ENCODE data around the gene ALDH1L1.
A peak's percentile ranks its signal among the peaks of the same experiment; 100 is the strongest.

ALDH1L1 gene

GRCh38 chr3:126158016-126158911 is 22.1 kb downstream of the ALDH1L1 start:
- no peak for DNase-seq (ENCODE audit: extremely low spot score)
- POLR2A ChIA-PET, result no interaction called here
- TF ChIP-seq BHLHE40 (IDR thresholded peaks at IDR 0.05; ENCODE audit: borderline replicate concordance), result no peak
- TF ChIP-seq CTBP1 (IDR thresholded peaks at IDR 0.05; ENCODE audit: borderline replicate concordance), result no peak
- TF ChIP-seq FOXM1 (IDR thresholded peaks at IDR 0.05; ENCODE audit: borderline replicate concordance), result no peak
- no peak for TF ChIP-seq TARDBP (IDR thresholded peaks at IDR 0.05)
- TF ChIP-seq LEF1 (IDR thresholded peaks at IDR 0.05; ENCODE audit: borderline replicate concordance), result no peak
- TF ChIP-seq FOXA1 (IDR thresholded peaks at IDR 0.05), result no peak
- TF ChIP-seq, protein P1, sequence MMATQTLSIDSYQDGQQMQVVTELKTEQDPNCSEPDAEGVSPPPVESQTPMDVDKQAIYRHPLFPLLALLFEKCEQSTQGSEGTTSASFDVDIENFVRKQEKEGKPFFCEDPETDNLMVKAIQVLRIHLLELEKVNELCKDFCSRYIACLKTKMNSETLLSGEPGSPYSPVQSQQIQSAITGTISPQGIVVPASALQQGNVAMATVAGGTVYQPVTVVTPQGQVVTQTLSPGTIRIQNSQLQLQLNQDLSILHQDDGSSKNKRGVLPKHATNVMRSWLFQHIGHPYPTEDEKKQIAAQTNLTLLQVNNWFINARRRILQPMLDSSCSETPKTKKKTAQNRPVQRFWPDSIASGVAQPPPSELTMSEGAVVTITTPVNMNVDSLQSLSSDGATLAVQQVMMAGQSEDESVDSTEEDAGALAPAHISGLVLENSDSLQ (IDR thresholded peaks at IDR 0.05), result no peak
- TF ChIP-seq FOXK2 (IDR thresholded peaks at IDR 0.05), result no peak
- no peak for TF ChIP-seq NFRKB (IDR thresholded peaks at IDR 0.05)
- no peak for TF ChIP-seq ELF4 (IDR thresholded peaks at IDR 0.05)
- no peak for TF ChIP-seq L3MBTL2 (conservative IDR thresholded peaks at IDR 0.05)
- TF ChIP-seq SP1 (IDR thresholded peaks at IDR 0.05), result no peak
- TF ChIP-seq ARNT (IDR thresholded peaks at IDR 0.05), result no peak
- TF ChIP-seq SUZ12 (IDR thresholded peaks at IDR 0.05), result no peak
- TF ChIP-seq ZNF384 (IDR thresholded peaks at IDR 0.05), result no peak
- TF ChIP-seq HDGF (IDR thresholded peaks at IDR 0.05; ENCODE audit: borderline replicate concordance), result no peak
- CTCF ChIA-PET, result no interaction called here

DNA sequence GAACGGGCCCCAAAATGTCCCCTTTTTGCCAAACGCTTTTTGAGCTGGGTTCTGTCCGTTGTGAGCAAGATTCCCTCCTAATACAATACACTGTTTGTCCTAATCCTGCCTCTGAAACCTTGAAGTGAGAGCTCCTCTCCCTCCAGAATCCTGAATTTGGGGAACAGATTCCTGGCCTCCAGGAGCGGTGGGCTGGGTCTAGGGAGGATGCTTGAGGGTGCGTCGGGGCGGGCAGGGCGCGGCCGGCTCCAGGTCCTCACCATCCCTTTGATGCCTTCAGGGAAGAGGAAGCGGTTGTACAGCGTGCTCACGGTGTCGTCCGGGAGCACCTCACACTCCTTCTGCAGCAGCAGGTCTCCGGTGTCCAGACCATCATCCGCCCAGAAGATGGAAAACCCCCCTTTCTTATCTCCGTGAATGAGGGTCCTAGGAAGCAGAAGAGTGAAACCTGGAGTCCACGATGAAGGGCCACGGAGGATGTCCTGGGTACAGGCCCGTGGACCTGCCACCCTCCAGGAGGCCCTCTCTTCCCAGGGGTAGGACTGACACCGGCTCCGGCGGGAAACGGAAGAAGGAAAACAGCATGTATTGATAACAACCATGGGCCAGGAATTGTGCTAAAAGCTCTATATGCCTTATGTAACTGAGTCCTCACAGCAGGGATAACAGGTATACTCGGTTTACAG is 23.2 kb downstream of the ALDH1L1 start:
- no peak for DNase-seq (ENCODE audit: extremely low spot score)
- POLR2A ChIA-PET, result no interaction called here
- CTCF ChIA-PET, result no interaction called here
- TF ChIP-seq LEF1 (IDR thresholded peaks at IDR 0.05; ENCODE audit: borderline replicate concordance), result no peak

DNA sequence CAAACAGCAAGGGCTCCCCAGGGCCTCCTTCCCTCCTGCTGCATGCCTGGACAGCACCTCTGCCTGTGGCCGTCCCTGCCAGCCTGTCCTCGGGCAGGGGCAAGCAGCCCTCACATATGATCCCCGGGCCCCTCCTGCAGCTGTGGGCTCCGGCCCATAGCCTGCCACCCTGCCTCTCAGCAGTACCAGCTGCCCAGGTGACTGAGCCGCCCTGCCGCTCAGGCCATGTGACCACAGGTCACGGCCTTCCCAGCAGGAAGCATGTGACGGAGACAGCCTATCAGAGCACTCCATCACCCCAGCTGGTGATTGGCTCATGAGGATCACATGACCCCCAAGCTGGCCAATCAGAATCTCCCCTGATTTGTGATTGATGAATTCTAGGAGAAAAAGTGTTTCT is 23.9 kb downstream of the ALDH1L1 start:
- POLR2A ChIA-PET, result no interaction called here
- CTCF ChIA-PET, result no interaction called here
- TF ChIP-seq FOXM1 (IDR thresholded peaks at IDR 0.05; ENCODE audit: borderline replicate concordance) (no peak), ARNT (IDR thresholded peaks at IDR 0.05) (no peak), LEF1 (IDR thresholded peaks at IDR 0.05; ENCODE audit: borderline replicate concordance) (no peak), SUZ12 (IDR thresholded peaks at IDR 0.05) (no peak), NFRKB (IDR thresholded peaks at IDR 0.05) (no peak), ZNF384 (IDR thresholded peaks at IDR 0.05) (no peak), CTBP1 (IDR thresholded peaks at IDR 0.05; ENCODE audit: borderline replicate concordance) (no peak)
- DNase-seq (ENCODE audit: extremely low spot score), result peak; percentile 8

DNA sequence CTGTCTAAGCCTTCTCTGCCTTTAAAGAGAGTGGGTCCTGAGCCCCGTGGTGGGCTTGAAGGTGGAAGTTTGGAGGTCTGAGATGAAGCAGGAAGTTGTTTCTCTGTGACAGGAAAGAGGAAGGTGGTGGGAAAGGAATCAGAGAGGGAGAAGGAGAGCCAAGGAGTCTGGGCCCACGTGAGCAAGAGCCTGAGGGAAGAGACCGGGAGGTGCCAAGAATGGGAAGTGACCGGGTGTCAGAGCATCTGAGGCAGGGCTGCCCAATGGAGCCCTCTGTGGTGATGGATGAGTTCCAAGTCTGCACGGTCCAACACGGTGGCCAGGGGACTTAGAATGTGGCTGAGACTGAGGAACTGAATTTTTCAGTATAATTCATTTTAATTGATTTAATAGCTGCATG is 24.6 kb downstream of the ALDH1L1 start:
- CTCF ChIA-PET, result no interaction called here
- DNase-seq (ENCODE audit: extremely low spot score), result no peak

GRCh38 chr3:126155280-126155640 is 25.1 kb downstream of the ALDH1L1 start:
- ChIA-PET CTCF (no interaction called here), POLR2A (no interaction called here)
- TF ChIP-seq CTBP1 (IDR thresholded peaks at IDR 0.05; ENCODE audit: borderline replicate concordance), result no peak
- TF ChIP-seq ELF4 (IDR thresholded peaks at IDR 0.05), result no peak
- TF ChIP-seq SP1 (IDR thresholded peaks at IDR 0.05), result no peak
- no peak for TF ChIP-seq TARDBP (IDR thresholded peaks at IDR 0.05)
- TF ChIP-seq BHLHE40 (IDR thresholded peaks at IDR 0.05; ENCODE audit: borderline replicate concordance), result no peak
- no peak for TF ChIP-seq ZNF384 (IDR thresholded peaks at IDR 0.05)
- no peak for TF ChIP-seq FOXA1 (IDR thresholded peaks at IDR 0.05)
- TF ChIP-seq FOXK2 (IDR thresholded peaks at IDR 0.05), result no peak
- no peak for TF ChIP-seq ARNT (IDR thresholded peaks at IDR 0.05)
- no peak for TF ChIP-seq LEF1 (IDR thresholded peaks at IDR 0.05; ENCODE audit: borderline replicate concordance)
- TF ChIP-seq, protein P1 (IDR thresholded peaks at IDR 0.05), result no peak
- no peak for TF ChIP-seq NFRKB (IDR thresholded peaks at IDR 0.05)
- no peak for TF ChIP-seq L3MBTL2 (conservative IDR thresholded peaks at IDR 0.05)
- no peak for TF ChIP-seq HDGF (IDR thresholded peaks at IDR 0.05; ENCODE audit: borderline replicate concordance)
- no peak for TF ChIP-seq SUZ12 (IDR thresholded peaks at IDR 0.05)
- no peak for TF ChIP-seq FOXM1 (IDR thresholded peaks at IDR 0.05; ENCODE audit: borderline replicate concordance)
- no peak for DNase-seq (ENCODE audit: extremely low spot score)

More for the DNA sequence above, 24.6 kb downstream of the ALDH1L1 start:
- POLR2A ChIA-PET, result no interaction called here
- no peak for TF ChIP-seq SUZ12 (IDR thresholded peaks at IDR 0.05)
- TF ChIP-seq ARNT (IDR thresholded peaks at IDR 0.05), result no peak
- TF ChIP-seq FOXM1 (IDR thresholded peaks at IDR 0.05; ENCODE audit: borderline replicate concordance), result no peak
- TF ChIP-seq TARDBP (IDR thresholded peaks at IDR 0.05), result no peak
- no peak for TF ChIP-seq ELF4 (IDR thresholded peaks at IDR 0.05)
- TF ChIP-seq L3MBTL2 (conservative IDR thresholded peaks at IDR 0.05), result no peak

DNA sequence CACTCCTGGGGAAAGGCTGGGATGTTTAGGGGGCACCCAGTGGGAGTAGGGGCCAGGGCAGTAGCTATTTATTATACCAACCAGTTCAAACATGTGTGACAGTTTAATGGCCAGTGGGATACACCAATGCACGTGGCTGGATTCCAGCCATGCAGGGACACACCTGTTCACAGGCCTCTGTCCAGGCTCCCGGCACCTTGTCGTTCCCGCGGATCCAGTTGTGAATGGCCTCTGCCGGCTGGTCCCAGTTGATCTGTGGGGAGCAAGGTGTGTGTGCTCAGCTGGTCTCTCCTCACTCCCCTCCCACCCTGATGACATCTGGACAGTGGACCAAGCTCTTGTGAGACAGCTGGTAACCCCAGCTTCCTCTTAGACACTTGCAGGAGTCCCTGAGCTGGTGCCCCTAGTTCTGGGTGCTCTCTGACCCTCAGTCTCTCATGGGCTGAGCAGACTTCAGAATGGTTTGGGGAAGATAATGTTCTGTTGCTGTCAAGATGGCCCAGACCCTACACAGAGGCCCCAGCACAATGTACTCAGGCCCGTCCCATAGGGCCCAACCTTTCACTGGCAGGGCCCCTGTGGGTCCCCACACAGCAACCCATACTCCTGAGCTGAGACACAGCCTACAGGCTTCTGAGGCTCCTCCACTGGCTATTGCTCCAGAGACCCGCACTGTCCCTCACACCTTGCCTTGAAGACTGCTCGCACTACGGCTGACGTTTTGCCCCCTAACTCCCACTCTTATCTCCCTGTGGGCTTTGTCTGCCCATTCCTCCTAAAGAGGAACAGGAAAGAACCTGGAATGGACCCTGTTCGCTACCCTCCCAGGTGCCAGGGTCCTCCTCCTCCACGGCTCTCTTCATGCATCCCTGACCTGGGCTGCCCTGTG is 25.8 kb downstream of the ALDH1L1 start:
- ChIA-PET CTCF (no interaction called here), POLR2A (no interaction called here)
- TF ChIP-seq LEF1 (IDR thresholded peaks at IDR 0.05; ENCODE audit: borderline replicate concordance) (no peak), CTBP1 (IDR thresholded peaks at IDR 0.05; ENCODE audit: borderline replicate concordance) (no peak), ELF4 (IDR thresholded peaks at IDR 0.05) (no peak)
- DNase-seq (ENCODE audit: extremely low spot score), result no peak

All from HEK293T (cell line).